Left ventricle myocardium inferior (tissue), 1 donor: ENCODE data around the gene LAMTOR2. TPM values are rescaled to one million over a fixed set of nuclear protein-coding genes. Genes with fewer than 3 reads are reported as not detected.
A peak's percentile ranks its signal among the peaks of the same experiment; 100 is the strongest.

ENCODE experiments used
- DNase-seq: peaks from one replicate; pipeline ENCODE4 v3.0.0-alpha.2; 2020
- H3K27ac ChIP-seq: fragments of 200-600 bp; replicated peaks from 2 replicates; pipeline ENCODE4 v1.8.0; 2021
- H3K27me3 ChIP-seq: fragments of 200-600 bp; 2 replicates; pipeline ENCODE4 v1.8.0; 2021; ENCODE audit warnings: low read depth
- H3K36me3 ChIP-seq: fragments of 200-600 bp; 2 replicates; pipeline ENCODE4 v1.8.0; 2021
- H3K4me1 ChIP-seq: fragments of 200-600 bp; 2 replicates; pipeline ENCODE4 v1.8.0; 2021
- H3K4me3 ChIP-seq: fragments of 200-600 bp; 2 replicates; pipeline ENCODE4 v1.8.0; 2021; ENCODE audit warnings: mild to moderate bottlenecking, moderate library complexity
- H3K9me3 ChIP-seq: fragments of 200-600 bp; replicated peaks from 2 replicates; pipeline ENCODE4 v1.8.0; 2021
- CTCF ChIP-seq: fragments of 200-600 bp; IDR thresholded peaks from 2 replicates; pipeline ENCODE4 v1.8.0; 2021; ENCODE audit warnings: antibody characterized with exemption, mild to moderate bottlenecking, borderline replicate concordance
- intact Hi-C: fragments of 100-400 bp; cut with micrococcal nuclease; formaldehyde crosslinking; loops from one replicate; pipeline ENCODE4 v1.11.0; 2022
- total RNA-seq: library from RNA; stranded (reverse); fragmentation: NEBNext Ultra II Directional; extraction: Animal tissue kit (Norgen Biotek cat#: 25700); gene quantifications from one replicate; pipeline ENCODE4 v1.2.1, GENCODE V29; 2021
- donor health status: DM: no; HTN: yes; CAD: no; lungs with severe emphysema.

Gene LAMTOR2
- total RNA-seq, 1 donor from 2014 or later = 55.0 TPM

DNA sequence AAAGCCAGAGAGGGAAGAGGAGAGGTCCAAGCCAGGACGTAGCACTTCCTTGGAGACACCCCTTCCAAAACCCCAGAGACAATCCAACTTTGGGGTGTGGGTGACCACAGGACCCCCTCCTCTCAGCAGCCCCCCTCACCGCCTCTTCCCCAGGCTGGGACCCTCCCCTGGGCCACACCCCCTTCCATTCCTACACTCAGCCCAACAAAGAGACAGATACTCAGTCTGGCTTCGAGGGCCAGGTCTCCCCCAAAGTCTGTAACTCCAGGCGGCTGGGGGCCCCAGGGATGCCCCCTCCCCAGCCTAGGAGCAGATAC, 26.2 kb downstream of the LAMTOR2 start:
- H3K36me3 ChIP-seq = no peaks in the 10 kb centered on the region
- peaks cover 41% of the 10 kb centered on the region for H3K4me1 ChIP-seq
- H3K27me3 ChIP-seq = no peaks in the 10 kb centered on the region
- H3K4me3 ChIP-seq = no peak overlapping the region
- DNase-seq = no peak
- no peak for TF ChIP-seq CTCF
- intact Hi-C loops = no loop called here
- no peaks in the 10 kb centered on the region for H3K9me3 ChIP-seq
- H3K27ac ChIP-seq = no peak overlapping the region

DNA sequence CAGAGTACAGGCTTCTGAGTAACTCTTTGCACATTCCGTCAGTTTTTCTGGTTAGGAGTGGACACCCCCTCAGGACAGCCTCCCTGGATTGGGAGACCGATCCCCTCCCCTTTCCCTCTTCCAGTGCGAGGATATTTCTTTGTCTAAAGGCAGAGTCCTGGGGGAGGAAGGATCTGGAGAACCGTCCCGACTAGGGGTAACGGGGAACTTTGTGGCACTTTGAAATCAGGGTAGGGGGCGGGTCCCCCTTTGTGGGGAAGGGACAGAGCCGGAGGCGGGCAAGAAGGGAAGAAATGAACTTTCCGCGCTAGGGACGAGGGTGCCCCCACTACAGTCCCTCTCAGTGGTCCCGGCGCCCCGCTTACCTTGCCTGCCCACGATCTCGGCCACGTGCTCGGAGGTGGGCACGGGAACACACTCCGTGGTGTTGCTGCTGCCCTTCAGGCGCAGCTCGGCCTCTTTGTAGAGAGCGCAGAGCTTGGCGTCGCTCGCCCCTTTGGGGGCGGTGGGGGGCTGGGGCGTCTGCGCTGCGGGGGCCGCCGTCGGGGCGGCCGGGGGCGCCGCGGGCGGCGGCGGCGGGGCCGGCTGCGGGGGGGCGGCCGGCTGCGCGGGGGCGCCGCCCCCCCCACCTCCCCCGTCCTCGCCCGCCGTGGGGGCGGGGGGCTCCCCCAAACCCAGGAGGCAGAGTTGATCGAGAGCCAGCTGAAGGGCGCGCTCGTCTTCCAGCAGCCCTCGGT, 26.8 kb downstream of the LAMTOR2 start:
- no peak for DNase-seq
- Histone ChIP-seq H3K4me1 (peaks cover 41% of the 10 kb centered on the region), H3K27ac (no peak overlapping the region), H3K36me3 (no peaks in the 10 kb centered on the region), H3K27me3 (no peaks in the 10 kb centered on the region), H3K9me3 (no peaks in the 10 kb centered on the region), H3K4me3 (peak overlapping the region; percentile 92)
- intact Hi-C loops = no loop called here
- TF ChIP-seq CTCF = no peak

DNA sequence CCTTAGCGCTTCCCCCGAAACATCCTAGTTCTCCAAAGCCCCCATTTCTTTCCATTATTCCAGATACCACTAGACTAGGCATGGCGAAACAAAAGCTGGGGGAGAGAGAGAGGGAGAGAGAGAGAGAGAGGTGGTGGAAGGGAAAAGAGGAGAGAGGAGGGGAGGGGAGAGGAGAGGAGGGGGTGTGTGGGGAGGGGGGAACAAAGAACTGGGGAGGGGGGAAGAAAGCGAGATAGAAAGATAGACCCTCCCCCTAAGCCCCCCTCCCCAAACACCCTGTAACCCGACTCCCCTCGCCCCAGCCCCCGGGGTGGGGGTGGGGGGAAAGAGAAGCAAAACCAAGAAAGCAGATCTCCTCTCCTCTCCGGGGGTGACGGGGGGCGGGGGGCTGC, 27.3 kb downstream of the LAMTOR2 start:
- no peak for DNase-seq
- H3K9me3 ChIP-seq = no peaks in the 10 kb centered on the region
- no peaks in the 10 kb centered on the region for H3K36me3 ChIP-seq
- H3K27ac ChIP-seq = no peak overlapping the region
- intact Hi-C loops = no loop called here
- no peaks in the 10 kb centered on the region for H3K27me3 ChIP-seq
- H3K4me3 ChIP-seq = peak overlapping the region; percentile 92
- TF ChIP-seq CTCF = no peak
- peaks cover 40% of the 10 kb centered on the region for H3K4me1 ChIP-seq

- H3K9me3 ChIP-seq = no peaks in the 10 kb centered on the region
- H3K36me3 ChIP-seq = no peaks in the 10 kb centered on the region
- no peak for TF ChIP-seq CTCF
- H3K27me3 ChIP-seq = no peaks in the 10 kb centered on the region
- H3K27ac ChIP-seq = peak within 1 kb of the TSS; percentile 52
- H3K4me3 ChIP-seq = peak within 1 kb of the TSS; percentile 92
- H3K4me1 ChIP-seq = peaks cover 43% of the 10 kb centered on the region
- DNase-seq = peak; percentile 77
- intact Hi-C loops = no loop called here
These were observed 27.9 kb downstream of the LAMTOR2 start, which contains the start of gene MEX3A for GRCh38 chr1:156082309-156083091. MEX3A (minus strand) TSS chr1:156082465; CDS start chr1:156081998, 467 bp downstream.

- Histone ChIP-seq H3K36me3 (no peaks in the 10 kb centered on the region), H3K4me3 (no peak overlapping the region), H3K9me3 (no peaks in the 10 kb centered on the region), H3K4me1 (peaks cover 43% of the 10 kb centered on the region), H3K27ac (no peak overlapping the region), H3K27me3 (no peaks in the 10 kb centered on the region)
- no peak for DNase-seq
- intact Hi-C loops = no loop called here
- no peak for TF ChIP-seq CTCF
These were observed 29.5 kb downstream of the LAMTOR2 start for GRCh38 chr1:156083800-156084790.
